T follicular helper cell (primary cell): ENCODE measurements around the gene CDH12.
"Not testable (repeated sequence)": the region's sequence is repeated elsewhere in the genome, so short reads cannot be mapped to it uniquely, and the experiment has no call there.

ENCODE experiments used
- DNase-seq: peaks from one replicate; pipeline ENCODE4 v3.0.0-alpha.2; 2020; ENCODE audit warnings: low read depth

The CDH12 gene

DNA sequence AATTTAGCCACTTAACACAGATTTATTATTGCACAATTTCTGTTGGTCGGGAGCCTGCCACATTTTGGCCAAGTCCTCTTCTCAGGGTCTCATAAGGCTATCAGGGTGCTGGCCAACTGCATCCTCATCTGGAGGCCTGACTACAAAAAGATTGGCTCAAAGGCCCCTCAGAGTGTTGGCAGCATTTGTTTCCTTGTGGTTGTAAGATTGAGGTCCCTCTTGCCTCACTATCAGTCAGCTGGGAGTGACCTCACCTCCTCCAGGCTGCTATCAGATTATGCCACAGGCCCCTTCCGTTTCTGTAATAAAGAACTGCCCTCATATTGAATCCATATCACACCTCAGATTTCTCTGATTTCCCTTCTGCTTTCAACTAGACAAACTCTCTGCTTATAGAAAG lies 698.4 kb downstream of the CDH12 start:
- not testable (repeated sequence) for DNase-seq

- not testable (repeated sequence) for DNase-seq
Observed at GRCh38 chr5:22151801-22152200, 701.3 kb downstream of the CDH12 start.

GRCh38 chr5:22140418-22140817 lies 712.7 kb downstream of the CDH12 start:
- not testable (repeated sequence) for DNase-seq

- not testable (repeated sequence) for DNase-seq
Observed at GRCh38 chr5:22139662-22140300, 713.4 kb downstream of the CDH12 start.

GRCh38 chr5:22111320-22111719 lies 741.8 kb downstream of the CDH12 start:
- no peak for DNase-seq

GRCh38 chr5:22109315-22109714 lies 743.8 kb downstream of the CDH12 start:
- no peak for DNase-seq

GRCh38 chr5:22108545-22108944 lies 744.6 kb downstream of the CDH12 start:
- DNase-seq, result no peak

- DNase-seq, result no peak
Observed at GRCh38 chr5:22102823-22103359, 750.3 kb downstream of the CDH12 start.

DNA sequence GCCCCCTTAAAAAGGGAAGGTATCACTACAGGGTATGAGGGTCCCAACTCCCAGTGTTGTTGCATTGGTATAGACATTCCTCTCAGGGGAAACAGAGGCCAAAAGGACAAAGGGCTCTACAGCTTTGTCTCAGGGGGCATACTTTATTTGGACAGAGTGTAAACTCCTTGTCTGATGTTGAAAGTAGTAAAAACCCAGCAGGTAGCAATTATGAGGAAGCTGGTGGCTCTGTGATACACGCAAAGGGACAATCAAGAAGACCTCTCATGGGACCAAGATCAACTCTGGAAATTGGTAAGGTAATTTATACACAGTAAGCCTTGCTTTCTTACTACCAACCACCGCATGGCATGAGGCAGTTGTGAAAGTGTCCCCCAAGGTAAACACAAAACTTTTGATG lies 764.6 kb downstream of the CDH12 start:
- no peak for DNase-seq

DNA sequence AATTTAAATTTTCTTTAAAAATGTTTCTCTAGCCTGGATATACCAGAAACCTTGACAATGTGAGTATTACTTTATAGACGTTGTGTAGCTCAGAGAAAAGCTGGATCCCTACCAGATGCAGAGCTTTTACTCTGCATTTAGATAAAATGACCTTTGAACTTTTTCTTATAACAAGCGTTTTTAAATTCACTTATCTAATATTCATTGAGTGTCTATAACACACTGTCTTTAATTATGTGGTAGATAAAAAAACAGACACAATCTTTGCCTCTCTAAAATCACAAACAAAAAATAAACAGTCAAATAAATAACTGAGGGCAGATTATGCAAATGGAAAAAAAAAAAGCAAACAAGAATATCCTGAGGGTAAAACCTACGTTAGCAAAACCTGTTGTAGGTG lies 773.6 kb downstream of the CDH12 start:
- DNase-seq, result no peak

GRCh38 chr5:22079002-22079401 lies 774.1 kb downstream of the CDH12 start:
- DNase-seq, result no peak

GRCh38 chr5:22076586-22076985 lies 776.6 kb downstream of the CDH12 start:
- no peak for DNase-seq

DNA sequence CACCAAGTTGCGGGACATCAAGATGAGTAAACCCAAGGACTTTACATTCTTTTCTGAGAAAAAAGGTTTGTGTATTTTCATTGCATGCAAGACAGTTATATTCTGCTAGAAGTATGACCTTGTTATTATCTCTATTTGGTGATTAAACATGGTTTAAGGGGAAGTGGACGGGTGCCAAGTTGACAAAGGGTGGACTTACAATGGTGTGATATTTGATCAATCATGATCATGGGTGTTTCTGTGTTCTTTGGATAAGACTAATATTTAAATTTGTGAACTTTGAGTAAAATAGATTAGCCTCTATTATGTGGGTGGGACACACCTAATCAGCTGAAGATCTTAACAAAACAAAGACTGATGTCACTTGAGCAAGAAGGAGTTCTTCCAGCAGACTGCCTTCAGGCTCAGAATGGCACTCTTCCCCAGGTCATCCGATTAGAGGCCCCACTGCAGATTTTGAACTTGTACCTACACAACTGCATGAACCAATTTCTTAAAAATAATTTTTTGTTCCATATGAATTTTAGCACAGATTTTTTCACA lies 782.9 kb downstream of the CDH12 start:
- no peak for DNase-seq

GRCh38 chr5:22063717-22064116 lies 789.4 kb downstream of the CDH12 start:
- no peak for DNase-seq

DNA sequence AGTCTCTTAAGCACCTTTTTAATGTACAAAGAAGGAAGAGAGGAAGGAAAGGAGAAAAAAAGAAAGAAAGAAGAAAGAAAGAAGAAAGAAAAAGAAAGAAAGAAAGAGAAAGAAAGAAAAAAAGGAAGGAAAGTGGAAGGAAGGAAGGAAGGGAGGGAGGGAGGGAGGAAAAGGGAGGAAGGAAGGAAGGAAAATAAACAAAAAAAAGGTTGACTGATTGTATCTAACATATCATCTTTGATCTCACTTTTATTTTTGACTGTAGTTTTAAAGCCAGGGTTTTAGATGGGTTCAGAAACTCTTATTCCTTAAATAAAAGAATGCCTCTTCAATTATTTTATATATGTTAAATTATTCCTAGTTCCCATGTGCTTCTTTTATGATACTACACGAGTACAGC lies 794.5 kb downstream of the CDH12 start:
- no peak for DNase-seq

DNA sequence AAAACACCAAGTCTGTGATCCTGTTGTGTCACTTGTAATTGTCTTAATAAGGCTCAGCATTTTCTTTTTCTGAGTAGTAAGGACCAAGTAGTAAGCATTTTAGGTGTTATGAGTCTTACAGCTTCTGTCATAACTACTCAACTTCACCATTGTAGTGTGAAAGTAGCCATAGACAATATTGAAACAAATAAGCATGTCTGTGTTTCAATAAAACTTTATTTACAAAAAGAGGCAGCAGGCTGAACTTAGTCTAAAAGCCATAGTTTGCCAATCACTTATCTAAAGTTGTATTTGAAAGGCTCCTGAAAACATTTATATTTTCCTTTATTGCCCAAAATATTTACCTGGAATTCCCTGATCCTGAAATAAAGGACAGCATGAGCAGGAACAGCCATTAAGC lies 796.1 kb downstream of the CDH12 start:
- DNase-seq, result no peak

DNA sequence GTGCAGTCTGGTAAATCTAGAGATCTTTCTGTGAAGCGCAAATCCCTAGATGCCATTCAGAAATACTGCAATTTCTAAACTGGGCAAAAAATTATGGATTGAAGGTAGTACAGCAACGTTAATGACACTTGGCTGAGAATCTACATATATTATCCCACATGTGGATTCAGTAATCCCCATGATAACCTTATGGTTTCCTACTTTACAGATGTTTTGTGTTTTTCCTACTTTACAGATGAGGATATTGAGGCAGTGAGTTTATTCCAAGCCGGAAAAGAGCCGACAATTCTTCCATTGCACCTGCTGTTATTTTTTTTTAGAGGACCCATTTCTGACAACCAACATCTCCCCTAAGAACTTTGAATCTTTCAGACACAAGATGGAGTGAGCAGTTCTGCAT lies 796.5 kb downstream of the CDH12 start:
- no peak for DNase-seq

DNA sequence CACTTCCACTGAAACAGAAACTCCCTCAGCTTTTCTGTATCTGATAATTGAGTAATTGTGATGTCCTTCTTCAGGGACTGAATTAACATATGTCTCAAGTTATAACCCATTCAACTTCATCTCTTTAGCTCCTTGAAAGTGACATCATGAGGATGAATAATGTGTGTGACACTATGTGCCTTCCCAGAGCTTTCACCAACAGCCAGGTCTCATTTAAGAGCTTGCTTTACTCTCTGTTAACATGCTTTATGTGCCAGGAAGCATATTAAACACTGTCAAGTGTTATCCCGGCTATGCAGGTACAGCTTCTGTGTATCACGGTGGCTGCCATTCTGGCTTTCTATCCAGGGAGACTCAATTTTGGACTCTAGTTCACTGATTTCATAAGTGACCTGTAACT lies 799.9 kb downstream of the CDH12 start:
- DNase-seq, result no peak

- no peak for DNase-seq
Observed at GRCh38 chr5:22051881-22052280, 801.3 kb downstream of the CDH12 start.

DNA sequence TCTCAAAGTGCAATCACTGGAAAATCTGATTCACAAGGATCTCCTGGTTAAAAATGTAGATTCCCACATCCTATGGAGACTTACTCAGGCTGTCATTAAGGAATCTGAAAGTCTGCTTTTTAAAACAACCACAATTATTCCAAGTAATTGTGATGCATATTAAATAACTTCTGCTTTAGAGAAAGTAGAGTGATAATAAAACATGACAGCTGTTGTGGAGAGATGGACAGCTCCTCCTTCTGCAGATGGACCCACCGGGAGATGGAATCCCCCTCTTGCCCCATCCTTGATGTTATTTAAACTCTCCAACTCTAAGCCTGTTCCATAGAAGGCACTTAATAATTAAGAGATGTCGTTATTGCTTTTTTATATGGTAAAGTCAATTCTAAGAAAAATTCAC lies 802.2 kb downstream of the CDH12 start:
- DNase-seq, result no peak

- no peak for DNase-seq
Observed at GRCh38 chr5:22044229-22044628, 808.9 kb downstream of the CDH12 start.

DNA sequence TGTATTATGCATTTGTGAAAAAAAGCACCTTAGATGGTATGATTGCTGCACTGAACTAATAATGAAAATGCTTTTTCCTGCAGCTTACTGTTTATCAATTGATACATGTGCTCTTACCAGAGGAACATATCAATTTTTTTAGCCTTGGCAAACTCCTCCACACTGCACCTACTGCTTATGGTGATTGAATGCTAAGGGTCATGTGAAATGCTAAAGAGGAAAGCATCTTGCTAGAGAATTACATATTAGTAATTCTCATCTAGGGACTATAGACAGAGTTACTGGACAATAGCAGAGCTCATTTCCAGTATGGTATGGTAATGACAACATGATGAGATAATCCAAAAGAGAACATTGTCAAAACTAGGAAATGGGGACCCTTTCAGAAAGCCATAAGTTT lies 817.1 kb downstream of the CDH12 start:
- DNase-seq, result no peak

GRCh38 chr5:22033066-22033465 lies 820.1 kb downstream of the CDH12 start:
- no peak for DNase-seq

GRCh38 chr5:22023784-22024183 lies 829.4 kb downstream of the CDH12 start:
- no peak for DNase-seq
